GM12878 (cell line): ENCODE measurements around the gene SEC16A. TPM values are rescaled to one million over a fixed set of nuclear protein-coding genes. Genes with fewer than 3 reads are reported as not detected.

ENCODE experiments used
- ATAC-seq: fragments of 200-7000 bp; cut with Tn5 transposase; 3 replicates; pipeline ENCODE4 v1.9.1; 2020; ENCODE audit warnings: mild to moderate bottlenecking, moderate library complexity
- BruUV-seq: library from RNA; stranded (reverse); fragments of 400-500 nt; replicated peaks from 2 replicates; lab custom pipeline; 2021; lab: Mats Ljungman, UMichigan
- CTCF ChIA-PET: fragments of 300-600 bp; sonication (Branson Sonifier 250); formaldehyde crosslinking; extraction: SDS; loops from one replicate; lab custom pipeline; 2021; ENCODE audit warnings: inconsistent platforms; lab: Yijun Ruan, JAX
- POLR2A ChIA-PET: fragments of 350-600 bp; formaldehyde crosslinking; extraction: SDS; loops from one replicate; lab custom pipeline; 2021; ENCODE audit warnings: inconsistent platforms; lab: Charles Lee
- RAD21 ChIA-PET: fragments of 300-600 bp; sonication (Branson Sonifier 250); formaldehyde crosslinking; loops from one replicate; lab custom pipeline; 2023; ENCODE audit warnings: antibody characterized with exemption; ENCODE audit not compliant: unreplicated experiment; lab: Charles Lee
- SMC1A ChIA-PET: fragments of 300-600 bp; sonication (Branson Sonifier 250); formaldehyde crosslinking; loops from one replicate; lab custom pipeline; 2023; ENCODE audit not compliant: unreplicated experiment, uncharacterized antibody; lab: Charles Lee
- DNase-seq: peaks from one replicate; pipeline ENCODE4 v3.0.0-alpha.2; 2011; ENCODE audit warnings: low read depth, low spot score
- FAIRE-seq: peaks from 3 replicates; lab custom pipeline; 2011; peaks lifted over from hg19 to GRCh38; lab: Jason Lieb, UNC
- H2AFZ ChIP-seq: 2 replicates; pipeline ENCODE4 v1.6.0; 2011; ENCODE audit warnings: low read depth, low read length, control low read depth; ENCODE audit not compliant: control insufficient read depth
- H3K27ac ChIP-seq: 2 replicates; pipeline ENCODE4 v1.5.1; 2011; ENCODE audit warnings: control low read depth; ENCODE audit not compliant: control insufficient read depth, insufficient read depth
- H3K27me3 ChIP-seq, 2 experiments: replicated peaks in 1 of 2; 2 replicates each; pipeline versions ENCODE4 v1.6.0 to v1.6.1; 2011; ENCODE audit warnings: low read length in 1 of 2; ENCODE audit not compliant: control insufficient read depth in 2 of 2, insufficient read depth in 2 of 2
- H3K36me3 ChIP-seq, 2 experiments: 2 replicates each; pipeline ENCODE4 v1.5.1; 2011; ENCODE audit warnings: low read length in 1 of 2; ENCODE audit not compliant: control insufficient read depth in 2 of 2, insufficient read depth in 2 of 2
- H3K4me1 ChIP-seq: 2 replicates; pipeline ENCODE4 v1.6.1; 2011; ENCODE audit warnings: mild to moderate bottlenecking, low read length, moderate library complexity, mixed read lengths; ENCODE audit not compliant: control insufficient read depth, insufficient read depth
- H3K4me2 ChIP-seq: 2 replicates; pipeline ENCODE4 v1.6.0; 2011; ENCODE audit warnings: control low read depth; ENCODE audit not compliant: control insufficient read depth, insufficient read depth
- H3K4me3 ChIP-seq: fragments of 200-600 bp; sonication (generic); 2 replicates; pipeline ENCODE4 v1.5.1; 2016
- H3K79me2 ChIP-seq: 2 replicates; pipeline ENCODE4 v1.6.0; 2011; ENCODE audit warnings: low read length; ENCODE audit not compliant: control insufficient read depth, insufficient read depth
- H3K9ac ChIP-seq: 2 replicates; pipeline ENCODE4 v1.8.0; 2011; ENCODE audit warnings: low read length, control low read depth, mixed read lengths; ENCODE audit not compliant: control insufficient read depth, insufficient read depth
- H3K9me3 ChIP-seq: replicated peaks from 3 replicates; pipeline ENCODE4 v1.5.1; 2011; ENCODE audit warnings: mild to moderate bottlenecking, low read length; ENCODE audit not compliant: control insufficient read depth, insufficient read depth
- H4K20me1 ChIP-seq: 2 replicates; pipeline ENCODE4 v1.6.0; 2011; ENCODE audit not compliant: control insufficient read depth, insufficient read depth
- CEBPZ ChIP-seq: fragments of 150-350 bp; IDR thresholded peaks from 2 replicates; pipeline ENCODE4 v1.6.1; 2016; ENCODE audit warnings: low read depth, low read length
- CREM ChIP-seq: IDR thresholded peaks from 2 replicates; pipeline ENCODE4 v1.6.1; 2014; ENCODE audit warnings: antibody characterized with exemption, low read depth
- MYC ChIP-seq: IDR thresholded peaks from 2 replicates; pipeline ENCODE4 v1.6.1; 2011; ENCODE audit warnings: mild to moderate bottlenecking, low read length, moderate library complexity, inconsistent platforms; ENCODE audit not compliant: insufficient read depth, insufficient replicate concordance, insufficient read length, severe bottlenecking
- POLR2AphosphoS2 ChIP-seq: IDR thresholded peaks from 2 replicates; pipeline ENCODE4 v1.6.1; 2011; ENCODE audit warnings: low read depth, mild to moderate bottlenecking, low read length, improper control_type of control experiment, moderate library complexity
- POU2F2 ChIP-seq: IDR thresholded peaks from 3 replicates; pipeline ENCODE4 v1.6.1; 2011; ENCODE audit warnings: low read depth, mild to moderate bottlenecking, low read length, borderline replicate concordance
- SKIL ChIP-seq: fragments of 450-650 bp; IDR thresholded peaks from 2 replicates; pipeline ENCODE4 v1.6.1; 2017; ENCODE audit warnings: mild to moderate bottlenecking, low read depth, inconsistent platforms; ENCODE audit not compliant: poor library complexity, severe bottlenecking
- STAT1 ChIP-seq: fragments of 450-650 bp; conservative IDR thresholded peaks from 2 replicates; pipeline ENCODE4 v1.6.1; 2014; ENCODE audit warnings: antibody characterized with exemption, mild to moderate bottlenecking
- TCF7 ChIP-seq: IDR thresholded peaks from 2 replicates; pipeline ENCODE4 v1.6.1; 2014; ENCODE audit warnings: antibody characterized with exemption, borderline replicate concordance
- WGBS: methylation state at CpG from one replicate; pipeline ENCODE4 v1.1.6; 2016; ENCODE audit warnings: low lambda C conversion rate; ENCODE audit not compliant: insufficient replicate concordance, insufficient coverage; ENCODE audit errors: missing lambda C conversion rate; 5-methylcytosine and 5-hydroxymethylcytosine counted together
- in situ Hi-C: fragments of 300-500 bp; cut with MboI; formaldehyde crosslinking; loops from 9 replicates; pipeline ENCODE4 v1.14.3; 2018; ENCODE audit warnings: mixed read lengths
- intact Hi-C: fragments of 100-400 bp; cut with micrococcal nuclease; formaldehyde crosslinking; loops from one replicate; pipeline ENCODE4 v1.14.2; 2022; ENCODE audit not compliant: unreplicated experiment
- polyA plus RNA-seq, 11 experiments: library from polyadenylated mRNA; depleted of rRNA in 4 of 11; unstranded in 6 of 11; stranded (reverse) in 5 of 11; fragments of >200 nt; fragmentation: Nextera tagmentation in 4 of 11; fragmentation: Illumina TruSeq in 1 of 11; extraction: Ambion mirVana in 4 of 11; extraction: Trizol in 1 of 11; gene quantifications; 1 replicate in 1 of 11; 2 replicates in 10 of 11; pipeline versions ENCODE4 v1.2.1 to v1.2.3, GENCODE V29; 2011 to 2016; ENCODE audit warnings: inconsistent platforms in 2 of 11, missing spikeins in 2 of 11, low read depth in 1 of 11
- total RNA-seq, 4 experiments: library from RNA; depleted of rRNA in 3 of 4; stranded (reverse); fragments of >200 nt in 3 of 4; fragmentation: Illumina TruSeq in 1 of 4; extraction: Trizol in 1 of 4; gene quantifications; 2 replicates each; pipeline versions ENCODE4 v1.2.1 to v1.2.3, GENCODE V29; 2013 to 2021

The SEC16A gene
- total and polyA plus RNA-seq, 10 of the 15 experiments (the other 5 are each of a cell fraction or from before 2014, with no cell fraction given) = 9.9 to 59.1 (median 21.7) TPM

- Histone ChIP-seq H4K20me1 (no peaks in the 10 kb centered on the region), H3K27ac (no peak overlapping the region), H3K4me2 (no peak overlapping the region), H3K9me3 (no peaks in the 10 kb centered on the region), H3K4me1 (no peaks in the 10 kb centered on the region), H3K4me3 (no peak overlapping the region), H2AFZ (no peak overlapping the region), H3K27me3 (no peaks in the 10 kb centered on the region), H3K36me3 (peaks cover 40 to 42% of the 10 kb centered on the region in 2 experiments), H3K9ac (no peak overlapping the region), H3K79me2 (no peaks in the 10 kb centered on the region)
- POLR2A ChIA-PET = no interaction called here
- RAD21 ChIA-PET = no interaction called here
- in situ Hi-C loops = no loop called here
- intact Hi-C loops = no loop called here
- ATAC-seq (no peak), DNase-seq (no peak), FAIRE-seq (no peak)
- TF ChIP-seq STAT1 (no peak), MYC (no peak)
- SMC1A ChIA-PET = no interaction called here
- CTCF ChIA-PET = no interaction called here
- no TSS peak for BruUV-seq
- WGBS = 89% methylated on average over 14 of the region's 14 CpGs
Measured at GRCh38 chr9:136463578-136463977, 19.3 kb downstream of the SEC16A start.

GRCh38 chr9:136462664-136463063, 20.2 kb downstream of the SEC16A start:
- RAD21 ChIA-PET = no interaction called here
- H3K4me2 ChIP-seq = no peak overlapping the region
- POLR2A ChIA-PET = no interaction called here
- SMC1A ChIA-PET = no interaction called here
- DNase-seq (no peak), ATAC-seq (no peak), FAIRE-seq (no peak)
- H3K9ac ChIP-seq = no peak overlapping the region
- H3K36me3 ChIP-seq = peaks cover 39 to 41% of the 10 kb centered on the region in 2 experiments
- CTCF ChIA-PET = no interaction called here
- H3K27me3 ChIP-seq = no peaks in the 10 kb centered on the region
- no peak overlapping the region for H3K4me3 ChIP-seq
- H3K9me3 ChIP-seq = no peaks in the 10 kb centered on the region
- H3K79me2 ChIP-seq = no peaks in the 10 kb centered on the region
- H4K20me1 ChIP-seq = no peaks in the 10 kb centered on the region
- in situ Hi-C loops (no loop called here), intact Hi-C loops (no loop called here)
- no peaks in the 10 kb centered on the region for H3K4me1 ChIP-seq
- H3K27ac ChIP-seq = no peak overlapping the region
- WGBS = 92% methylated on average over 17 of the region's 17 CpGs
- TF ChIP-seq CEBPZ = no peak
- no peak for TF ChIP-seq TCF7
- TF ChIP-seq CREM = no peak
- TF ChIP-seq POLR2AphosphoS2 = no peak
- no peak for TF ChIP-seq POU2F2
- no peak for TF ChIP-seq SKIL
- TSS peak; percentile 36 for BruUV-seq
- no peak overlapping the region for H2AFZ ChIP-seq
